HG03045 (cell line): ENCODE data around the gene TFAP2B.

Experiments
- ATAC-seq: cut with Tn5 transposase; IDR thresholded peaks from one replicate; pipeline ENCODE4 v1.9.1; 2021; ENCODE audit warnings: mild to moderate bottlenecking, moderate library complexity; ENCODE audit not compliant: unreplicated experiment

The TFAP2B gene

DNA sequence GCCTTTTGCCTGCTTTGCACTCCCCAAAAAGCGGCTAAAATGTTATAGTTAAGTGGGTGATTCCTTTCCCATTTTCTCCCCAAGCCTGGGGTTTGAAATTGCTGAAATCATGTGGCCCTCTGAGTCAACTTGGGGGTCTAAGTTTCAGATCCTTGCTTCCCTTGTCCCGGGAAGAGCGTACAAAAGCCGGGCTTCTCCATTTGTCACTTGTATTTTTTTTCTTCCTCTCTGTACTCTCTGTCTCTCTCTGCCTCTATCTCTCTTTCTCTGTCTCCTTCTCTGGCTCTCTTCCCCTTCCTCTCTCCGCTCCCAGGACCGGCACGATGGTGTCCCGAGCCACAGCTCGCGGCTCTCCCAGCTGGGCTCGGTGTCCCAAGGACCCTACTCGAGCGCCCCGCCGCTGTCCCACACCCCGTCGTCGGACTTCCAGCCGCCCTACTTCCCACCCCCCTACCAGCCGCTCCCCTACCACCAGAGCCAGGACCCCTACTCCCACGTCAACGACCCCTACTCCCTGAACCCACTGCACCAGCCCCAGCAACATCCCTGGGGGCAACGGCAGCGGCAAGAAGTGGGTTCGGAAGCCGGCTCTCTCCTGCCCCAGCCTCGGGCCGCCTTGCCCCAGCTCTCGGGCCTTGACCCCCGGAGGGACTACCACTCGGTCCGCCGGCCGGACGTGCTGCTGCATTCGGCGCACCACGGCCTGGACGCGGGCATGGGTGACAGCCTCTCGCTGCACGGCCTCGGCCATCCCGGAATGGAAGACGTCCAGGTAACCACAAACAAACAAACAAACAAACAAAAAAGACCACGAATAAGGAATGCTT lies 4.6 kb downstream of the TFAP2B start:
- no peak for ATAC-seq

DNA sequence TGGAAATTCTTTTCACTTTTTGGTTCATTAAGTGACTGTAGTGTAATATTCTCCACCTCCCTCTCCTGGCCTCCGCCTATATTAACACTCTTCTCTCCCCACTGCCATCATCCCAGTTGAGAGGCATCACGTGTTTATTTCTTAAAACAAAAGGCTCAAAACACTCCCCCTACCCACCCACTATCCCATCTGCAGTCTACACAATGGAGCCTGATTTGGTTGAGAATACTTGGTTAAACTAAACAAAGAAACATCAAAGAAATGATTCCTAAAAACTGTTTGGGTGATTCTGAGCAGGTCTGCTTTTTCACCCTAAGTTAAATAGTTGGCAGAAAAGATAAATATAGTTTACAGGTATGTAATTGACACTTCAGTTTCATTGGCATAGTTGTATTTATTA lies 5.9 kb downstream of the TFAP2B start:
- no peak for ATAC-seq

- no peak for ATAC-seq
Measured at GRCh38 chr6:50825375-50826036, 6.8 kb downstream of the TFAP2B start.

DNA sequence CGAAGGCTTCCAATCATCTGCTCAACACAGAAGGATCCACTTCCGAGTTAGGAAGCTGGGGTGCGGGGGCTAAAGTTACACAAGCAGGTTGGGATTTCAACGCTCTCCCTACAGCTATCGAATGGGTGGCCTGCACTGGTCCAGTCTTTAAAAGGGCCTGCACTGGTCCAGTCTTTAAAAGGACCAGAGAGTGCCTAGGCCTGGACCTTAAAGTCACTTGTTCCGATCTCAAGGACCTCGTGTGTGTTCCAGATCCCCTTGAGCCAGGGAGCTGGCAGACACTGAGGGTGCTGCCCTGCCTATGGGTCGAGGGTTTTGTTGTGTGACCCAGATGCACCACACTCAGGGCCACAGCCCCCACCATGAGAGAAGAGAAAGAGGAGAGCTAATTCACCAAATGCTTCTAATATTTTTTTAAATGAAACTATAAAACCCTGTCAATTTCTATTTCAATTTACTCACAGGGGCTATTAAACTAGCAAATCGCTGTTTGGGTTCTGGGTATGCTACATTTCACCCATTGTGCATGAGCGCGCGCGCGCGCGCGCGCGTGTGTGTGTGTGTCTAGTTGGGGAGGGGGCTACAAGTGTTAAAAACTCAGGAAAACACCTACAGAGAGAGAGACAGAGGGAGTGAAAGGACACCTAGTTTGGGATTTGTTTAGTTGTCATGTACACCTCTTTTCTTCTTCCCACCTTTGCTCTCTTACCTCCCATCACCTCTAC lies 7.5 kb downstream of the TFAP2B start:
- no peak for ATAC-seq

DNA sequence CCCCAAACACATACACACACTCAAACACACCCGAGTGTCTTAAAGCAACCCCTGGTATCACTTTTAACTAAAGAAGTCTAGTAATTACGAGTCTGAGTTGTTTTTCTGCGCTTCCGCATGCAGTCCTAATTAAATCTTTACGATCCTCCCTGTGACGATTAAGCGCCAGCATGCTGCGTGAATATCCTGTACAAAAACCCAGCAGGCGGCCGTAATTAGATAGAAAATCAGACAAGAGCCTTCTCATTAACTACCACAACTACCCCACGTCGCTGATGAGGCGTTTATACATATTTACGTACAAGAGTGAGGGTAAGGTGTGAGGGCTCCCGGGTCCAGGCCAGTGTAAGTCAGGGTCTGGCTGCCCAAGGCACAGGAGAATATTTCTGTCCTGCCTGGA lies 8.1 kb downstream of the TFAP2B start:
- ATAC-seq = no peak

DNA sequence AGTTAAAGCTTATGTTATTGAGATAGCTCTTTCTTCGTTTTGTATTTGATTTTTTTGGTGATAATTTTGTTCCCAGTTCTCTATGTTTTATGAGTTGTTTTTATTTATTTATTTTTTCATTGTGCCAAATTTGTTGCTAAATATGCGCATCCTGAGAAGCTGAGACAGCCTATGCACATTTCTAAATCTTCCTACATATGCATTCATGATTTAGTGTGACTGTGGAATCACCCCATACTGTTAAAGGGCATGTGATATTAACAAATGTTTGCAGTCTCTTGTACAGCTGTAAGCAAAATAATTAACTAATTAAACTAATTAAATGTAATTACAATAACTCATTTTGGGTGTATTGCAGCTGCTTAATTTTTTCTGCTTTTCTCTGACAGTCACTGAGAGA lies 10.4 kb downstream of the TFAP2B start:
- ATAC-seq = no peak

- no peak for ATAC-seq
Measured at GRCh38 chr6:50829898-50830444, 11.3 kb downstream of the TFAP2B start.

DNA sequence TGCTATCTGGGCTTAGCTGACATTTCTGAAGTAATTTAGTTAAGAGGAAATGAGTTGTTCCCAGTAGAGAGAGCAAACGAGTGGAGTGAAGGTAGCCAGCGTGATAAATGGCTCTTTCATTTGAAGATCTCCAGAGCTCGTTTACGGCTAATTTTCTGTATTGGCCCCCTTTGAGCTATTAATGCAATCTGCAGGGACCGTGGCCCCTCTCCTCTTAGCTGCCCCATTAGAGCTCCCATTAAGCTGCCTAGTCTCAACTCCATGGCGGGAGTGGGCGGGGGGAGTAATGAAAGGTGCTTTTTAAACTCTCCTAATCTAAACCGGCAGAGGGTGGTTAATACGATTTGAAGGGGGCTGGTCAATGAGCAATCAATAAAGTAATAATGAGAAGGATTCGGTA lies 12.5 kb downstream of the TFAP2B start:
- ATAC-seq = no peak

DNA sequence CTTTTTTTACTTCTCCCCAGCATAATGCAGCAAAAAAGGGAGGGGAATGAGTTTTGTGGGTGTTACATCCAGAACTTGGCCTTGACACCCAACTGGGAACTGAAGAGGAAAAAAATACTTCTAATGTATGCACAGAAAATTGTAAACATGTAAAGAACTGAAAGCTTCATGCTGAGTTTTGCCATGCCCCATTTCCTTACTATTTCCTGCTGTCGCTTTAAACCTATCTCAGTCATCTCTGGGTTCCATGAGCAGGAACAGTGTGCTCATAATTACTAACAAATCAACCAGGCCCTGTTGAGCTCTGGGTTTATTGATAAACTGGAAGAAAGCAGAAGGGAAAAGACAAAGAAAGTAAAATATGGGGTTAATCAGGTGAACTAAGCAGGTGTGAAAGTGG lies 14.2 kb downstream of the TFAP2B start:
- ATAC-seq = no peak

GRCh38 chr6:50834929-50835410 lies 16.3 kb downstream of the TFAP2B start:
- no peak for ATAC-seq

- ATAC-seq = no peak
Measured at GRCh38 chr6:50836231-50836630, 17.6 kb downstream of the TFAP2B start.

GRCh38 chr6:50837589-50838445 lies 19.1 kb downstream of the TFAP2B start:
- ATAC-seq = no peak

- ATAC-seq = no peak
Measured at GRCh38 chr6:50840112-50840810, 21.6 kb downstream of the TFAP2B start.

- no peak for ATAC-seq
Measured at GRCh38 chr6:50840811-50841192, 22.1 kb downstream of the TFAP2B start.

DNA sequence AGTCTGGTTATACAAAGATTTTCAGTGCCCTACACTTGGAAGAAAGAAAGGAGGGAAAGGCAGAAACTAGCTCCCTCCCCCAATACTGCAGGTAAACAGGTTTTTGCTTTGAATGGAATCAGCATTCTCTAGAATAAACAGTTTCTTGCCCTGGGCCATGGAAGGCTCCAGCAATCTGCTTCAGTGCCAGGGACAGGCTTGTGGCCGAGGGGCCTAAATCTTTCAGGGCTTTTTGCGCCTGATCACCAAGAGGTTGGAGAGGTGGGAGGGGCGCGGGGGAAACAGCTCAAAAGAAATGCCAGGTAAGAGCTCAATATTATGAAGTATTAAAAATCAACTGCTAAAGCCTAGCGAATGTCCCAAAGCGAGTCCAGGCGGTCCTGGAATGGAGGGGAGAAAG lies 23.8 kb downstream of the TFAP2B start:
- no peak for ATAC-seq

GRCh38 chr6:50842861-50843384 lies 24.3 kb downstream of the TFAP2B start:
- ATAC-seq = no peak

GRCh38 chr6:50843842-50844241 lies 25.2 kb downstream of the TFAP2B start:
- no peak for ATAC-seq

DNA sequence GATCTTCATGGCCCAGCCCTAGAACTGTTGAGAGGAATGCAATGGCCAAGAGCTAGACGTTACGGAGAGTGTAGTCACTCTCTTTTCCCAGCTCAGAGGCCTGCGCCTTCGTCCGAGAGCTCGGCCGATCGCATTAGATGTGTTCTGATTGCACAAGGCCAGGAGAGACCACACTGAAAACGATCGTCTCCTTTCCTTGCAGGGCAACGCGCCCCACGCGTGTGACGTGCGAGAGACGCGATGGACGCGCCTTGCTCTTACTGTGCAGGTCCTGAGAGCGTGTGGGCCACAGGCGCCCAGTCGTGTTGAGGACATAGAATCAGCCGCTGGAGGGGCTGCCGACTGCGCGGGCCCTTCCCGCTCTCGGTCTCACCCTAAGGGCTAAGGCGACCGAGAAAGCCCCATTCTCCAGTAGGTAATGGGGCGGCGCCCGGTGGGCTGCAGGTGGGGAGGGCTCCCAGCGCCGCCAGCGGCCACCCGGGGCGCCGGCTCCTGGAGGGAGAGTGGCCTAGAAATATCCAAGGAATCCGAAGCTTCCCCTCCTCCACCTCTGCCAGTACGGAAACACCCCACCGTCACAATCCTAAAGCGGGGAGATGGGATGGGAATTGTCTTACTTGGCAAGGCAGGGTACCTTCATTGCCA lies 26.9 kb downstream of the TFAP2B start:
- ATAC-seq = no peak
